IPS DF 6.9 (cell line): Measurements from ENCODE around the gene DGKE.

Source experiments
- DNase-seq: peaks from one replicate; pipeline ENCODE4 v3.0.0-alpha.2; 2013; ENCODE audit warnings: low read depth, low spot score
- H3K27ac ChIP-seq: one replicate; pipeline ENCODE4 v1.5.1; 2013; ENCODE audit warnings: low read length, control low read depth
- H3K27me3 ChIP-seq: 2 replicates; pipeline ENCODE4 v1.6.1; 2013; ENCODE audit warnings: mild to moderate bottlenecking, low read length; ENCODE audit not compliant: control insufficient read depth, insufficient read depth
- H3K36me3 ChIP-seq: 2 replicates; pipeline ENCODE4 v1.6.1; 2013; ENCODE audit warnings: low read length; ENCODE audit not compliant: control insufficient read depth, insufficient read depth
- H3K4me1 ChIP-seq: 2 replicates; pipeline ENCODE4 v1.6.1; 2013; ENCODE audit warnings: low read length; ENCODE audit not compliant: control insufficient read depth, insufficient read depth
- H3K4me3 ChIP-seq: 2 replicates; pipeline ENCODE4 v1.5.1; 2013; ENCODE audit warnings: mild to moderate bottlenecking, low read length
- H3K9me3 ChIP-seq: 2 replicates; pipeline ENCODE4 v1.6.1; 2013; ENCODE audit warnings: low read length, inconsistent platforms; ENCODE audit not compliant: control insufficient read depth, insufficient read depth
- WGBS: extraction: QIAGEN DNeasy Blood & Tissue Kit; methylation state at CpG from one replicate; pipeline ENCODE4 v1.1.7; 2013; ENCODE audit warnings: mixed read lengths, missing lambda C conversion rate; ENCODE audit not compliant: insufficient read length, insufficient coverage; 5-methylcytosine and 5-hydroxymethylcytosine counted together

Gene DGKE

DNA sequence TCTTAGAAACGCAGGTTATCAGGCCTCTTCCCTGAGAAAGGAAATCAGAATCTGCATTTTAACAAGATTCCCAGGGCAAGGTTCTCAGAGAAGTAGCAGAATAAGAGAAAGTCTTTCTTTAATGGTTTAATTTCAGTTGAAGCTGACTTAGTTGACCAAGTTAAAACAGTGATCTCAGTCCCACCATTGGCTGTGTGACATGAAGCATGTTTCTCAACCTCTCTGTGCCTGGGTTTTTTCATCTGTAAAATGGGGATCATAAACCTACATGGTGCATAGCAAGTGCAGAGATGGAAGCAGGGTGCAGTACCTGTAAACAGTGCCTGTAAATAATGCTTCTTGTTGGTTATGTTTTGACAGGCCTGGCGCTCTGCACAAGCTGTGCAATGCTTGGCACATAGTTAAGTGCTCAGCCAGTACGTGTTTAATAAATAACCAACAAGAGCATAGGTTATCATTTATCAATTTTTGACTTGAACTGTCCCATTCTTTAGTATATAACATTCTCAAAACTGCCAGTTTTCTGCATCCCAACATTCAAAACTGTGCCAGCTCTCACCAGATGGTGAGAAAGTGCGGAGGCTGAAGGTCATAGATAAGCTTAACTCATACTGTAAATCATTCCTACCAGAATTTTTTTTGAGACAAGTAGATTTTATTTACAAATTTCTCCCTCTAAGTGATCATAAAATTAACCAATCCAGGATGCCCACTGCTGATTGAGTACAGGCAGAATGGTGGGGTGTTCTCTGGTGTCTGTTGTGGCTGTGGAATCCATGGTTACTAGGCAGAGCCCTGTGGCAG lies 7.1 kb upstream of the DGKE start:
- Histone ChIP-seq H3K27me3 (no peaks in the 10 kb centered on the region; the same call in 1 of the 2 replicates), H3K27ac (no peak overlapping the region), H3K9me3 (no peaks in the 10 kb centered on the region), H3K4me3 (no peak overlapping the region), H3K36me3 (no peaks in the 10 kb centered on the region), H3K4me1 (0 out of 2 replicates have a peak, but pooled peaks cover 1% of the 10 kb centered on the region)
- no peak for DNase-seq
- WGBS, result no CpG with 5 or more reads among the region's 4 CpGs

DNA sequence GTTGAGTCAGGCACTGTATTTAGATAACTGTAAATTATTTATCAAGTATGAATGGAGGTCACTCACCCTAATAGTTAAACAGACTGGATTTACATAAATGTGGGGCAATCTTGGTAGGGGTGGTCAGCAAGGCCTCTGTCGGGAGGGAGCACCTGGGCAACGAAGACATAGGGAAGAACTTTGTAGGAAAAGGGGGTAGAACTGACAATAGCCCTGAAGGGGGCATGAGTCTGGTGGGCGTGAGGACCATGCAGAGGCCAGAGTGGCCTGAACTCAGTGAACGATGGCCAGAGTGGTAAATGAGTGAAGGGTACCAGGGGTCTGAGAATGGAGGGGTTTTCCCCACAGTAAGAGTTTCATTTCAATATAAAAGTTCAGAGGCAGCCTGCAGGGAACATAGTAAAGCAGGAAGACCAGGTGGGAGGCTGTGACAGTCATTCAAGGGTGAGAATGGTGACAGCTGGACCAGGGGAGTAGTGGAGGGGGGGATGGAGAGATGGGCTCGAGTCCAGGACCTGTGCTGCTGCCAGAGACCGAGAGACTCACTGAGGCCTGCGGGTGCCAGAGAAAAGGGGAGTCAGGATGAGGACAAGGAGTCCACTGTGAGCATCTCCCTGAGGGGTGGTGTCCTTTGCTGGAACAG lies 3.1 kb upstream of the DGKE start:
- WGBS, result no CpG with 5 or more reads among the region's 7 CpGs
- DNase-seq, result no peak
- H3K4me1 ChIP-seq, result peaks cover 5% of the 10 kb centered on the region; the same call in 1 of the 2 replicates

DNA sequence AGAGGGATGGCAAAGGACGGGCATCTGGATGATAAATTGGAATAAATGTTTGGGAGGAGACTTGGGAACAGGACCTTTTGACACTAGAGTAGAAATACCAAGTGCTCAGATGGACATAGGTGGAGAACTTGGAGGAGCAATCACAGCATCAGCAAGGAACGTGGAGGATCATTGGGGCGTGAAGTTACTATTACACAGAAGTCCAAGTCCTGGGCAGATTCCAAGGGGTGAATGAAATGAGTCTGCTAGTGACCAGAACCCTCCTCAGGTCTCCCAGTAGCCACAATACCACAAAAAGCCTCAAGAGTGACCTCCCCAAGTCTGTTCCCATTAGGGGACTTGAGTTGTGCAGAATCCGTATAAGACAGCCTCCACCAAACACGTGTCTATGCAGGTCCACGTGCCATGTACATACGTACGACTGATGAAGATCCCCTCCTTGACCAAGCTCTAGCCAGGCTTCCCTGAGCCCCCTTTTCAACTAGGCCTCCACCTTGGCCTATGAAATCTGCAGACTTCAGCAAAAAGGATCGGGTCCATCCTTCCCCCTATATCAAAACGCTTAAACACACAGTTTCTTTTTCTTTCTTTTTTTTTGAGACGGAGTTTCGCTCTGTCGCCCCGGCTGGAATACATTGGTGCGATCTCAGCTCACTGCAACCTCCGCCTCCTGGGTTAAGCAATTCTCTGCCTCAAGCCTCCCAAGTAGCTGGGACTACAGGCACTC lies 2.4 kb upstream of the DGKE start:
- DNase-seq, result no peak
- Histone ChIP-seq H3K27ac (no peak overlapping the region), H3K4me3 (no peak overlapping the region), H3K4me1 (peaks cover 5% of the 10 kb centered on the region; the same call in 1 of the 2 replicates), H3K36me3 (no peaks in the 10 kb centered on the region; the same call in 1 of the 2 replicates), H3K9me3 (no peaks in the 10 kb centered on the region), H3K27me3 (no peaks in the 10 kb centered on the region; the same call in 1 of the 2 replicates)
- WGBS, result no CpG with 5 or more reads among the region's 16 CpGs

More for the DNA sequence above, 3.1 kb upstream of the DGKE start:
- H3K27me3 ChIP-seq, result no peaks in the 10 kb centered on the region; the same call in 1 of the 2 replicates
- no peak overlapping the region for H3K4me3 ChIP-seq
- H3K27ac ChIP-seq, result no peak overlapping the region
- H3K36me3 ChIP-seq, result no peaks in the 10 kb centered on the region; the same call in 1 of the 2 replicates
- H3K9me3 ChIP-seq, result no peaks in the 10 kb centered on the region

DNA sequence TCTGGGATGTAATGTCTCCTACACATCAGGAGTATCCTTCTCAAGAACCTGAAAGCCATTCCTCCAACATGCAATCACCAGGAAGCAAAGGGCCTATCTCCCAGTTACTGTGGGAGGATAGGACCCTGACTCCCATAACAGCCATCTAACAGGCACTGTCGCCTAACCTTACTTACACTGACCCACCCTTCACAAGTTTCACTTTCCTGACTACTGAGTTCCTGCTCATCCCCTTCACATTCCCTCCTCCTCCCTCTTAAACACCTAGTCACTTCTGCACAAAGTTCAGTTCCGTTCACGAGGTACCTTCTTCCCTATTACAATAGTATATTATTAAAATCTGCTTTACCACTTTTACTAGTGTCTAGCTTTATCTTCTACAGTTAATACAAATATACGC lies 1.5 kb upstream of the DGKE start:
- DNase-seq, result no peak
- no peaks in the 10 kb centered on the region for H3K9me3 ChIP-seq
- peaks cover 4% of the 10 kb centered on the region; the same call in 1 of the 2 replicates for H3K4me1 ChIP-seq
- H3K27ac ChIP-seq, result no peak overlapping the region
- no peak overlapping the region for H3K4me3 ChIP-seq
- no peaks in the 10 kb centered on the region; the same call in 1 of the 2 replicates for H3K36me3 ChIP-seq
- no CpG with 5 or more reads among the region's 4 CpGs for WGBS
- H3K27me3 ChIP-seq, result no peaks in the 10 kb centered on the region; the same call in 1 of the 2 replicates

DNA sequence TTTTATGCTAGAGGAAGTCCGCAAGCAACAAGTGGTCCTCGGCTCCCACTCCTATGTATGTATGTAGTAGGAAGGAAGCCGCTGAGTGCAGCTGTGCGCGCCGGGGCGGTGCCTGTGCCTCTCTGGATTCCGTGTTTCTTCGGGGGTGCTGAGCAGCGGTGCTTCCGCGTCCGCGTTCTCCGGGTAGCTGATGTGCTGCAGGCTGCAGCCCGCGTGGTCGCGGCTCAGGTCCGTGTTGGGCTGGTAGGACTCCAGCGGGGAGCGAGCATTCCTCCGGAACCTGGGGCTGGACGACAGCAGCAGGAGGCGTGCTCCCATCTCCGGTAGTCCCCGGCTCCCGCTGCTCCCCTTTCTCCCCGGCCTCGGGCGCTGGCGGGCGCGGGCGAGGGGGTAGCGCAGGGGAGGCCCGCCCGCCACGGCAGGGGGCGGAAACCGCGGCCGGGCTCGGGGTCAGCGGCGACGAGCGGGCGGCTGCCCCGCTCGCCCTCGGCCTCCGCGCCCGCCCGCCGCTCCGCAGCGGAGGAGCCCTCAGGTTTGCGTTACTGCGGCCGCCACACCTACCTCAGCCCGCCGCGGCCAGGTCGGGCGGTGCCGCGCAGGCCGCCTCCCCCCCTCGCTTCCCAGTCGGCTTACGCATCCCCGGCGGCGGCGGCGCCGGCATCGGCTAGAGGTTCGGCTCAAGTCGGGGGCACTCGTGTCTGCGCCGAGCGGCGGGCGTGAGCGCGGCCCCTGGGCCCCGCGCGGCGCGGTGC lies 718 bp upstream of the DGKE start:
- DNase-seq, result no peak
- WGBS, result no CpG with 5 or more reads among the region's 95 CpGs
- Histone ChIP-seq H3K27me3 (no peaks in the 10 kb centered on the region; the same call in 1 of the 2 replicates), H3K4me3 (peak overlapping the region; percentile 68; the same call in 1 of the 2 replicates), H3K4me1 (peaks cover 3% of the 10 kb centered on the region; the same call in 1 of the 2 replicates), H3K27ac (no peak overlapping the region), H3K36me3 (no peaks in the 10 kb centered on the region; the same call in 1 of the 2 replicates), H3K9me3 (no peaks in the 10 kb centered on the region)

DNA sequence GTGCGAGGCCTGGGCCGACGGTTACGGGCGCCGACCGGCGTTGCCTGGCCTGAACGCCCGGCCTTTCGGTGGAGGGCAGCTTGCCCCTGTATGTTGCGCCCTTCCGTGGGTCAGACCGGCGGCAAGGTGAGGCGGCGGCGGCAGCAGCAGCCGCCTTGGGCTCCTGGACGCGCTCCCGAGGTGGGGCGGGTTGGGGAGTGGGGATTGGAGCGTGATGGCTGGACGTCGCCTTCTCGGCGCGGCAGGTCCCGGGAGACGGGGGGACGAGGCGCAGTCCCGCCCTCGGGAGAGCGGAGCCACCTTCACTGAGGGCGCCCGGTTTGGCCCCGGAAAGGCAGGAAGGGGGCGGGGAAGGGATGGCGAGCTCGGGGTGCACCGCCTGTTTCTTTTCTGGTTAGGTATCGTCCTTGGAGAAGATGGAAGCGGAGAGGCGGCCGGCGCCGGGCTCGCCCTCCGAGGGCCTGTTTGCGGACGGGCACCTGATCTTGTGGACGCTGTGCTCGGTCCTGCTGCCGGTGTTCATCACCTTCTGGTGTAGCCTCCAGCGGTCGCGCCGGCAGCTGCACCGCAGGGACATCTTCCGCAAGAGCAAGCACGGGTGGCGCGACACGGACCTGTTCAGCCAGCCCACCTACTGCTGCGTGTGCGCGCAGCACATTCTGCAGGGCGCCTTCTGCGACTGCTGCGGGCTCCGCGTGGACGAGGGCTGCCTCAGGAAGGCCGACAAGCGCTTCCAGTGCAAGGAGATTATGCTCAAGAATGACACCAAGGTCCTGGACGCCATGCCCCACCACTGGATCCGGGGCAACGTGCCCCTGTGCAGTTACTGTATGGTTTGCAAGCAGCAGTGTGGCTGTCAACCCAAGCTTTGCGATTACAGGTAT lies 671 bp downstream of the DGKE start:
- H3K4me3 ChIP-seq, result peak overlapping the region; percentile 68
- WGBS, result no CpG with 5 or more reads among the region's 81 CpGs
- H3K27ac ChIP-seq, result no peak overlapping the region
- no peaks in the 10 kb centered on the region; the same call in 1 of the 2 replicates for H3K27me3 ChIP-seq
- H3K4me1 ChIP-seq, result peaks cover 3% of the 10 kb centered on the region; the same call in 1 of the 2 replicates
- no peaks in the 10 kb centered on the region for H3K9me3 ChIP-seq
- no peak for DNase-seq
- H3K36me3 ChIP-seq, result no peaks in the 10 kb centered on the region; the same call in 1 of the 2 replicates

DNA sequence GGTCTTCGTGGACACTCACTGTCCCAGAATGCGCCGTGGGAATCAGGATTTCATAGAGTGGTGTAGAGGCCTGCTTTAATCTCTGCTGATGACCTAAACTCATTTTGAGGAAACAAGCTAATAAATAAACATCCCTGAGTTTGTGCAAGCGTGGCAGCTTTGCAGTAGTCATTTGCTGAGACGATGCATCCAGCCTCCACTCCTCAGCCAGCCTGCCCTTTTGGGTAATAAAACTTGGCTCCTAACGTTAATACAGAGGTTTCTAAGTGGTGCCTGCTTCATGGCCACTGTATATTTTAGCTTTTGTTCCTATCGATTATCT lies 1.3 kb downstream of the DGKE start:
- Histone ChIP-seq H3K27me3 (no peaks in the 10 kb centered on the region; the same call in 1 of the 2 replicates), H3K9me3 (no peaks in the 10 kb centered on the region), H3K27ac (no peak overlapping the region), H3K4me1 (peaks cover 3% of the 10 kb centered on the region; the same call in 1 of the 2 replicates), H3K4me3 (peak overlapping the region; percentile 68; the same call in 1 of the 2 replicates), H3K36me3 (no peaks in the 10 kb centered on the region; the same call in 1 of the 2 replicates)
- no CpG with 5 or more reads among the region's 7 CpGs for WGBS
- DNase-seq, result no peak

DNA sequence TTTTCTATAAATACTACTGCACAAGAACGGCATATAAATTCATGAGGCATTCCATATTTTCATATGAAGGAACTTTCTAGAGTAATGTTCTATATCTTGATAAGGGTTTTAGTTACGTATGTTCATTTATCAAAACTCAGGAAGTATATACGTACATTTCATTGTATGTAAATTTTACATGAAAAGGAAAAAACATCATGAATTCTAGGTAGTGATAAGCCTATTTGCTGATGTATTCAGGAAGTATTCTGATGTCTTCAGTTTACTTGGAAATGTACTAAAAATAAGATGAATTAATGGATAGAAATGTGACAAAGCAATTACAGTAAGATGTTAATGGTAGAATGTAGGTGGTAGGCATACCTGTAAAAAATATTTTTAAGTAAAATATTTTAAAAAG lies 4.7 kb downstream of the DGKE start:
- H3K27ac ChIP-seq, result no peak overlapping the region
- WGBS, result no CpG with 5 or more reads among the region's 3 CpGs

DNA sequence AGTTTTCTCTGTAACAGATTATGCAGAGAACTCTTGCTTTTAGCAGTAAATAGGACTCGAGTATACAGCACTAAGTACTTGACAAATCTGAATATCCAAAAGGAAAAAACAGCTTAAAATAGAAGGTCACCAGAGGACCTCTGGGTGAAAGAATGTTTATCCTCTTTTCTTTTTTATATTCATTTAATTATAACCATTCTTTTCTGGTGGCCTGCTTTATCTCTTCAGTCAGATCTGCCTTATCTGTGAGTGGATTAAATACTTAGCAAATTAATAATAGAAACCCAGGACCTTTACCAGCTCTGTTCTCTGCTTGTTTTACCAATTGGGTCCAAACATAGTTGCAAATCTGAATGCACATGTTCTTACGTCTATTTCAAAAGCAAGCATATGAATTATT lies 8.6 kb downstream of the DGKE start:
- Histone ChIP-seq H3K9me3 (no peaks in the 10 kb centered on the region), H3K4me3 (no peak overlapping the region), H3K27ac (no peak overlapping the region), H3K4me1 (no peaks in the 10 kb centered on the region), H3K36me3 (no peaks in the 10 kb centered on the region), H3K27me3 (no peaks in the 10 kb centered on the region)
- no peak for DNase-seq
- WGBS, result no CpG with 5 or more reads among the region's 2 CpGs

More for the DNA sequence above, 4.7 kb downstream of the DGKE start:
- Histone ChIP-seq H3K27me3 (no peaks in the 10 kb centered on the region; the same call in 1 of the 2 replicates), H3K4me3 (no peak overlapping the region), H3K4me1 (0 out of 2 replicates have a peak, but pooled peaks cover 3% of the 10 kb centered on the region), H3K36me3 (no peaks in the 10 kb centered on the region; the same call in 1 of the 2 replicates), H3K9me3 (no peaks in the 10 kb centered on the region)
- no peak for DNase-seq
